Measurements from ENCODE around the gene UQCRC2. TPM values are rescaled to one million over a fixed set of nuclear protein-coding genes. Genes with fewer than 3 reads are reported as not detected.

The UQCRC2 gene
- total RNA-seq, 2 experiments from 2014 or later, result 260 to 273 TPM

Other genes starting within 250 kb of the UQCRC2 start
- gene NPIPB4, start 95.6 kb upstream of the UQCRC2 start, total RNA-seq, result 10 to 100 TPM; 85.2 to 92.7 TPM
- gene PDZD9, start 47.8 kb downstream of the UQCRC2 start, total RNA-seq, result not detected
- 1 to 10 TPM; 8.1 to 9.6 TPM for gene MOSMO, start 54.8 kb downstream of the UQCRC2 start, total RNA-seq
- under 1 TPM in 1 of 2 experiments, not detected in 1; 0.05 TPM for gene VWA3A, start 139.2 kb downstream of the UQCRC2 start, total RNA-seq
- gene SDR42E2, start 209.1 kb downstream of the UQCRC2 start, total RNA-seq, result under 1 TPM; 0.10 to 0.12 TPM

Data from activated CD4-positive, alpha-beta memory T cell treated with anti-CD3 and anti-CD28 coated beads for 36 hours (primary cell).